ENCODE results near the gene PARVA. TPM values are rescaled to one million over a fixed set of nuclear protein-coding genes. Genes with fewer than 3 reads are reported as not detected.

The PARVA gene, protein sequence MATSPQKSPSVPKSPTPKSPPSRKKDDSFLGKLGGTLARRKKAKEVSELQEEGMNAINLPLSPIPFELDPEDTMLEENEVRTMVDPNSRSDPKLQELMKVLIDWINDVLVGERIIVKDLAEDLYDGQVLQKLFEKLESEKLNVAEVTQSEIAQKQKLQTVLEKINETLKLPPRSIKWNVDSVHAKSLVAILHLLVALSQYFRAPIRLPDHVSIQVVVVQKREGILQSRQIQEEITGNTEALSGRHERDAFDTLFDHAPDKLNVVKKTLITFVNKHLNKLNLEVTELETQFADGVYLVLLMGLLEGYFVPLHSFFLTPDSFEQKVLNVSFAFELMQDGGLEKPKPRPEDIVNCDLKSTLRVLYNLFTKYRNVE
- total RNA-seq (2011; cell fraction: chromatin; rRNA removed; ENCODE audit: low replicate concordance): not detected in 2 replicates
- total RNA-seq (2011; cell fraction: nucleolus; rRNA removed): not detected in 2 replicates
- not detected in 2 replicates for total RNA-seq (2011; cell fraction: nucleoplasm; rRNA removed)
- total RNA-seq (2014; rRNA removed) (not detected in 2 replicates), total RNA-seq (2014; rRNA removed; fragmentation: Illumina TruSeq; extraction: Trizol) (not detected in 2 replicates), total RNA-seq (2015; rRNA removed; fragmentation: Illumina TruSeq; extraction: Trizol) (not detected in 2 replicates), total RNA-seq (2021) (0.11 and 0.20 TPM in 2 replicates), polyA plus RNA-seq (2011; rRNA removed) (not detected in 2 replicates), polyA plus RNA-seq (2014; fragmentation: Illumina TruSeq; extraction: Trizol) (not detected in 2 replicates), polyA plus RNA-seq (2014; fragmentation: Nextera tagmentation; extraction: Ambion mirVana) (not detected), polyA plus RNA-seq (2014; rRNA removed) (not detected in 2 replicates), polyA minus RNA-seq (2011; rRNA and poly(A)+ RNA removed) (0.03 TPM in 1 of 2 replicates, not detected in the other), Bru-seq, nascent RNA (percentile 6 among the genes with signal in this experiment), BruChase-seq, experiment 1, labeled RNA remaining after a 2-hour chase (percentile 10 among the genes with signal in this experiment), BruChase-seq, experiment 2, labeled RNA remaining after a 6-hour chase (percentile 10 among the genes with signal in this experiment)
- polyA plus RNA-seq (2011; cell fraction: cytosol; rRNA removed): not detected in 2 replicates
- polyA plus RNA-seq (2011; cell fraction: nucleus; rRNA removed): not detected in 2 replicates
- polyA plus RNA-seq (2012): 0.05 TPM in 1 of 2 replicates, not detected in the other
- polyA minus RNA-seq (2011; cell fraction: cytosol; rRNA and poly(A)+ RNA removed): not detected in 2 replicates
- not detected in 2 replicates for polyA minus RNA-seq (2011; cell fraction: nucleus; rRNA and poly(A)+ RNA removed)
- long read RNA-seq, experiment 1: 0 reads
- long read RNA-seq, experiment 2: 0 reads
- long read RNA-seq, experiment 3: 0 reads

DNA sequence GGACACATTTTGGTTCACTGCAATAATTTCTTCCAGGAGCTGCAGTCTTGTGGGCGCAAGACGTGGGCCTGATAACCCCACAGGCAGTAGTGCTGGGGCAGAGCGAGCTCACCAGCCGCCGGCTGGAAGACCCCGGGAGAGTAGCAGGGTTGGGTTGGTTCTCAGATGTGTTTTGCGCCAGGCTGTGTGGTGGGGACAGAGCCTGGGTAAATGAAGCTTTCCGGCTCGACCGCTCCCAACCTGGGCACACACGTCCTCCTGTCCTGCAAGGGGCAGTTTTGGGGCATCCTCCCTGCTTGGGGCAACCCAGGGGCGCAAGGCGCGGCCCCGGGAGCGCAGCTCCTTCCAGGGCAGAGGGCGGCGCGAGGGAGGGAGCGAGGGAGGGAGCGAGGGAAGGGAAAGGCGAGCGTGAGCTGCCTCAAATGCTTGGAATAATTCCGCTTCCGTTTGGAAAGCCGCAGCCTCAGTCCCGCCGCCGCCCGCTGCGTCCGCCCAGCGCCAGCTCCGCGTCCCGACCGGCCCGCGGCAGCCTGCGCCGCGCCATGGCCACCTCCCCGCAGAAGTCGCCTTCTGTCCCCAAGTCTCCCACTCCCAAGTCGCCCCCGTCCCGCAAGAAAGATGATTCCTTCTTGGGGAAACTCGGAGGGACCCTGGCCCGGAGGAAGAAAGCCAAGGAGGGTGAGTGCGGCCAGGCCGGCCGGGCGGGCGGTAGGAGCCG is at the start of gene PARVA:
Gene PARVA (plus strand): TSS at position 466 of the 718 bp plus-strand sequence. CDS start 77 bp downstream, at position 543.
- BruUV-seq (replicated peaks): no TSS peak
- Histone ChIP-seq H3K9me3 (replicated peaks; ENCODE audit: control insufficient read depth, insufficient read depth, low read depth, low read length) (no peaks in the 10 kb centered on the region), H3K27me3 (ENCODE audit: control insufficient read depth in 2 of 2, insufficient read depth in 2 of 2, low read length in 2 of 2) (peaks cover 8 to 29% of the 10 kb centered on the region in 2 experiments; a peak in 4 of 5 replicates), H3K4me2 (ENCODE audit: insufficient read depth, low read length) (no peak within 1 kb of the TSS), H3K79me2 (ENCODE audit: control insufficient read depth, insufficient read depth, low read length) (no peaks in the 10 kb centered on the region), H3K9me1 (ENCODE audit: control insufficient read depth, insufficient read depth, low read length) (no peaks in the 10 kb centered on the region), H3K4me3 (no peak within 1 kb of the TSS), H3K36me3 (ENCODE audit: control insufficient read depth, insufficient read depth, low read length) (no peaks in the 10 kb centered on the region), H2AFZ (ENCODE audit: low read depth, low read length) (peak within 1 kb of the TSS; percentile 33), H3K4me1 (replicated peaks in 1 of 2; ENCODE audit: control insufficient read depth in 2 of 2, insufficient read depth in 2 of 2, low read length in 2 of 2) (peaks cover 0 to 13% of the 10 kb centered on the region in 2 experiments; a peak in 1 of 5 replicates), H4K20me1 (replicated peaks; ENCODE audit: control insufficient read depth, insufficient read depth, low read length) (no peaks in the 10 kb centered on the region), H3K9ac (ENCODE audit: insufficient read depth in 1 of 2, low read depth in 2 of 2, low read length in 2 of 2) (no peak within 1 kb of the TSS), H3K27ac (ENCODE audit: extremely low read depth, low read depth, low read length) (no peak within 1 kb of the TSS)
- DNase-seq (ENCODE audit: extremely low read depth in 1 of 4, low spot score in 3 of 4) (no peak), ATAC-seq (no peak), FAIRE-seq (no peak)
- in situ Hi-C loops (cut with MboI): no loop called here
- intact Hi-C loops (cut with micrococcal nuclease): no loop called here
- ChIA-PET POLR2A (interaction anchor here (0.7 to 0.8 kb wide), 2 partner anchors 9 to 45 kb away, joined by 4 read pairs; no protein-coding TSS in a partner anchor), CTCF (ENCODE audit: low intra/inter-chr PET ratio) (no interaction called here)
- 44% methylated on average over 23 of the region's 55 CpGs for WGBS (ENCODE audit: insufficient coverage, low coverage, missing lambda C conversion rate)
- TF ChIP-seq, protein P1, sequence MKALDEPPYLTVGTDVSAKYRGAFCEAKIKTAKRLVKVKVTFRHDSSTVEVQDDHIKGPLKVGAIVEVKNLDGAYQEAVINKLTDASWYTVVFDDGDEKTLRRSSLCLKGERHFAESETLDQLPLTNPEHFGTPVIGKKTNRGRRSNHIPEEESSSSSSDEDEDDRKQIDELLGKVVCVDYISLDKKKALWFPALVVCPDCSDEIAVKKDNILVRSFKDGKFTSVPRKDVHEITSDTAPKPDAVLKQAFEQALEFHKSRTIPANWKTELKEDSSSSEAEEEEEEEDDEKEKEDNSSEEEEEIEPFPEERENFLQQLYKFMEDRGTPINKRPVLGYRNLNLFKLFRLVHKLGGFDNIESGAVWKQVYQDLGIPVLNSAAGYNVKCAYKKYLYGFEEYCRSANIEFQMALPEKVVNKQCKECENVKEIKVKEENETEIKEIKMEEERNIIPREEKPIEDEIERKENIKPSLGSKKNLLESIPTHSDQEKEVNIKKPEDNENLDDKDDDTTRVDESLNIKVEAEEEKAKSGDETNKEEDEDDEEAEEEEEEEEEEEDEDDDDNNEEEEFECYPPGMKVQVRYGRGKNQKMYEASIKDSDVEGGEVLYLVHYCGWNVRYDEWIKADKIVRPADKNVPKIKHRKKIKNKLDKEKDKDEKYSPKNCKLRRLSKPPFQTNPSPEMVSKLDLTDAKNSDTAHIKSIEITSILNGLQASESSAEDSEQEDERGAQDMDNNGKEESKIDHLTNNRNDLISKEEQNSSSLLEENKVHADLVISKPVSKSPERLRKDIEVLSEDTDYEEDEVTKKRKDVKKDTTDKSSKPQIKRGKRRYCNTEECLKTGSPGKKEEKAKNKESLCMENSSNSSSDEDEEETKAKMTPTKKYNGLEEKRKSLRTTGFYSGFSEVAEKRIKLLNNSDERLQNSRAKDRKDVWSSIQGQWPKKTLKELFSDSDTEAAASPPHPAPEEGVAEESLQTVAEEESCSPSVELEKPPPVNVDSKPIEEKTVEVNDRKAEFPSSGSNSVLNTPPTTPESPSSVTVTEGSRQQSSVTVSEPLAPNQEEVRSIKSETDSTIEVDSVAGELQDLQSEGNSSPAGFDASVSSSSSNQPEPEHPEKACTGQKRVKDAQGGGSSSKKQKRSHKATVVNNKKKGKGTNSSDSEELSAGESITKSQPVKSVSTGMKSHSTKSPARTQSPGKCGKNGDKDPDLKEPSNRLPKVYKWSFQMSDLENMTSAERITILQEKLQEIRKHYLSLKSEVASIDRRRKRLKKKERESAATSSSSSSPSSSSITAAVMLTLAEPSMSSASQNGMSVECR (CRISPR knock-in tag; IDR thresholded peaks at IDR 0.05): no peak
- TF ChIP-seq POLR3A (IDR thresholded peaks at IDR 0.05; ENCODE audit: borderline replicate concordance, extremely low read depth, insufficient read depth, insufficient read length) (no peak), ZNF239 (CRISPR knock-in tag; IDR thresholded peaks at IDR 0.05) (no peak), SMAD2 (IDR thresholded peaks at IDR 0.05; ENCODE audit: low read depth, low read length) (no peak), CAMTA2 (CRISPR knock-in tag; conservative IDR thresholded peaks at IDR 0.05) (no peak), POLR2AphosphoS5 (IDR thresholded peaks at IDR 0.05; ENCODE audit: control insufficient read depth, insufficient read depth, low read depth, low read length) (no peak), SREBF2 (CRISPR knock-in tag; IDR thresholded peaks at IDR 0.05) (no peak), POLR2B (IDR thresholded peaks at IDR 0.05; ENCODE audit: low read depth, partially characterized antibody) (no peak), ETV1 (tag; conservative IDR thresholded peaks at IDR 0.05; ENCODE audit: low read depth) (no peak), TBP (optimal IDR thresholded peaks at IDR 0.05; ENCODE audit: low read depth, low read length) (no peak), TGIF2 (CRISPR knock-in tag; IDR thresholded peaks at IDR 0.05) (no peak)
- TF ChIP-seq, protein P2, sequence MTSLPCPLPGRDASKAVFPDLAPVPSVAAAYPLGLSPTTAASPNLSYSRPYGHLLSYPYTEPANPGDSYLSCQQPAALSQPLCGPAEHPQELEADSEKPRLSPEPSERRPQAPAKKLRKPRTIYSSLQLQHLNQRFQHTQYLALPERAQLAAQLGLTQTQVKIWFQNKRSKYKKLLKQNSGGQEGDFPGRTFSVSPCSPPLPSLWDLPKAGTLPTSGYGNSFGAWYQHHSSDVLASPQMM (CRISPR knock-in tag; IDR thresholded peaks at IDR 0.05): no peak

Data from K562 (cell line).